ENCODE data around the gene CXCL8.

DNA sequence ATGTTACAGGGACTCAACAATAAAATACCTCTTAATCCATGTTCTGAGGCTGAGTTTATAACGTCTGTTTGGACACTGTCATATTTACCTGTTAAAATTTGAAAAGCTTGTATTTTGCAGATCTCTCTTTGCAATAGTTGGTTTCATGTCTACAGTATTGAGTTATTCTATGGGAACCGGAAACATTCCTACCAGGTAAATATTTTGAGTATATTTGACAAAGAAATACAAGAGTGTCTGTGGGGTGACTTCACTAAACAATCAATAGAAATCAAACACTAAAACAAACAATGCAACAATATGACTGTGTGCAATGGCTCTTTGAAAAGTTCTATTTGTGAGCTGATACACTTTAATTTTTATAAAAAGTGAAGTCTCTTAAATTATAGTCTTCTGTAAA is 47.7 kb upstream of the CXCL8 start:
- TF ChIP-seq, protein P1, sequence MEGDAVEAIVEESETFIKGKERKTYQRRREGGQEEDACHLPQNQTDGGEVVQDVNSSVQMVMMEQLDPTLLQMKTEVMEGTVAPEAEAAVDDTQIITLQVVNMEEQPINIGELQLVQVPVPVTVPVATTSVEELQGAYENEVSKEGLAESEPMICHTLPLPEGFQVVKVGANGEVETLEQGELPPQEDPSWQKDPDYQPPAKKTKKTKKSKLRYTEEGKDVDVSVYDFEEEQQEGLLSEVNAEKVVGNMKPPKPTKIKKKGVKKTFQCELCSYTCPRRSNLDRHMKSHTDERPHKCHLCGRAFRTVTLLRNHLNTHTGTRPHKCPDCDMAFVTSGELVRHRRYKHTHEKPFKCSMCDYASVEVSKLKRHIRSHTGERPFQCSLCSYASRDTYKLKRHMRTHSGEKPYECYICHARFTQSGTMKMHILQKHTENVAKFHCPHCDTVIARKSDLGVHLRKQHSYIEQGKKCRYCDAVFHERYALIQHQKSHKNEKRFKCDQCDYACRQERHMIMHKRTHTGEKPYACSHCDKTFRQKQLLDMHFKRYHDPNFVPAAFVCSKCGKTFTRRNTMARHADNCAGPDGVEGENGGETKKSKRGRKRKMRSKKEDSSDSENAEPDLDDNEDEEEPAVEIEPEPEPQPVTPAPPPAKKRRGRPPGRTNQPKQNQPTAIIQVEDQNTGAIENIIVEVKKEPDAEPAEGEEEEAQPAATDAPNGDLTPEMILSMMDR (IDR thresholded peaks at IDR 0.05): no peak
- TF ChIP-seq POLR2A (IDR thresholded peaks at IDR 0.05): no peak
